ENCODE data around the gene ARPP21. TPM values are rescaled to one million over a fixed set of nuclear protein-coding genes. Genes with fewer than 3 reads are reported as not detected.

ARPP21 gene
- total and polyA plus RNA-seq, 9 donors, result 116 to 225 (median 155) TPM

DNA sequence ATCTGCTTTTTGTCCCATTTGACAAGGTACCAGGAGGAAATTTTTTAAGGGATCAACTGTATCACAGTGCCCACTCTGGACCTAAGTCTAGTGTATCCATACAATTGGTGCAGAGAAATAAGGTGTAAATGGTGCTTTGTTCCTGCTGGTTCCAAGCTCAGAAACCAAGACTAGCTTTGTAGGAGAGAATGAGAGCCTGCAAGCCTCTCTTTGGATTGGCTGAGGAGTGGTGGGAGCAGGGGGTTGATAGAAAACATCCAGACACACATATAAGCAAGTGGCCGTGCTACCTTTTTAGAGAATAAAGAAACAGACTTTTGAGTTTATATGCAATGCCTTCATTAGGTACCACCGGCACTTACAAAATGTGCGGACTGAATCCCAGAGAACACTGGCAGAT lies 45.8 kb downstream of the ARPP21 start:
- no peak overlapping the region for H3K27ac ChIP-seq (ENCODE audit: low read length)
- no peak overlapping the region for H3K4me3 ChIP-seq (ENCODE audit: low read length)
- no peaks in the 10 kb centered on the region for H3K4me1 ChIP-seq (ENCODE audit: control insufficient read depth, insufficient read depth, low read length)
- H3K36me3 ChIP-seq (ENCODE audit: control insufficient read depth, insufficient read depth, low read length), result peaks cover 5% of the 10 kb centered on the region
- DNase-seq, result no peak
- no peaks in the 10 kb centered on the region for H3K27me3 ChIP-seq (ENCODE audit: control insufficient read depth, insufficient read depth, low read length)
- H3K9me3 ChIP-seq (replicated peaks; ENCODE audit: control insufficient read depth, low read depth, low read length), result no peaks in the 10 kb centered on the region
- no CpG with 5 or more reads among the region's 3 CpGs for whole genome bisulfite sequencing (ENCODE audit: insufficient coverage)

DNA sequence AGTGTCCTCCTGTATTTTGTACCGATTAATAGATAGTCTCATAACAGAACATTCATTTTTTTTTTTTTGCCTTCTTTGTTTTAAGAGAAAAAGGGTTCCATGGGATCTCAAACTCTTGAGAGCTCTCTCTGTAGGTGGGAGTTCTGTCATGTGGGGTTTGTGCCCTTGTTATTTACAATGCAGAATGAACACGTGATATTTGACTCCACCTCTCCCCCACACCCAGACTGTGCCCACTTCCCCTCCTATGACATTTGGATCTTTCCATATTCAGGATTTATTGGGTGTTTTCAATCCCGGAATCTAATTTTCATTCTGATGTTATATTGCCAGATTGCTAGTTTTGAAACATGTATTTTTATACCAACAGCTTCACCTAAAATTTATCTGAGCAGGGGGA lies 49.5 kb downstream of the ARPP21 start:
- Histone ChIP-seq H3K4me1 (ENCODE audit: control insufficient read depth, insufficient read depth, low read length) (no peaks in the 10 kb centered on the region), H3K27ac (ENCODE audit: low read length) (no peak overlapping the region), H3K9me3 (replicated peaks; ENCODE audit: control insufficient read depth, low read depth, low read length) (no peaks in the 10 kb centered on the region), H3K36me3 (ENCODE audit: control insufficient read depth, insufficient read depth, low read length) (no peaks in the 10 kb centered on the region), H3K27me3 (ENCODE audit: control insufficient read depth, insufficient read depth, low read length) (no peaks in the 10 kb centered on the region), H3K4me3 (ENCODE audit: low read length) (no peak overlapping the region)
- WGBS (ENCODE audit: insufficient coverage), result no CpG with 5 or more reads among the region's 3 CpGs
- DNase-seq, result no peak

DNA sequence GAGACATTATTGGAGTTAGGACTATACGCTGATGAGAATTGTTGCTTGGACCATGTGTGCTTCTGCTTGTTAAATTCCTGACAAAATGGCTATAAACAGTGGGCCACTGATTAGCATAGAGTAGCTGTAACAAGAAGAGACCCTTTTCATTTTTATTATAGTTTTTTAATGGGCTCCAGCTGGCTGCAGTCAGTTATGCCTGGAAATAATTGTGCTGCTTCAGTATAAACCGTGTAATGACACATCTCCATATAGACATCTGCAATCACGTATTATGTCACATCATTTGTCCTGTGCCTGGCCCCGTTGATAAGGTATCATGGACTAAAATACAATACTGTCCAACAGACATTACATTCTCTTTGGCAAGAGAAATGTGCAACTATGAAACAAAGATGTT lies 50.9 kb downstream of the ARPP21 start:
- H3K27me3 ChIP-seq (ENCODE audit: control insufficient read depth, insufficient read depth, low read length), result no peaks in the 10 kb centered on the region
- H3K27ac ChIP-seq (ENCODE audit: low read length), result no peak overlapping the region
- H3K4me3 ChIP-seq (ENCODE audit: low read length), result no peak overlapping the region
- no peak for DNase-seq
- no peaks in the 10 kb centered on the region for H3K4me1 ChIP-seq (ENCODE audit: control insufficient read depth, insufficient read depth, low read length)
- no peaks in the 10 kb centered on the region for H3K36me3 ChIP-seq (ENCODE audit: control insufficient read depth, insufficient read depth, low read length)
- no peaks in the 10 kb centered on the region for H3K9me3 ChIP-seq (replicated peaks; ENCODE audit: control insufficient read depth, low read depth, low read length)
- 60% methylated on average over 1 of the region's 4 CpGs for WGBS (ENCODE audit: insufficient coverage)

DNA sequence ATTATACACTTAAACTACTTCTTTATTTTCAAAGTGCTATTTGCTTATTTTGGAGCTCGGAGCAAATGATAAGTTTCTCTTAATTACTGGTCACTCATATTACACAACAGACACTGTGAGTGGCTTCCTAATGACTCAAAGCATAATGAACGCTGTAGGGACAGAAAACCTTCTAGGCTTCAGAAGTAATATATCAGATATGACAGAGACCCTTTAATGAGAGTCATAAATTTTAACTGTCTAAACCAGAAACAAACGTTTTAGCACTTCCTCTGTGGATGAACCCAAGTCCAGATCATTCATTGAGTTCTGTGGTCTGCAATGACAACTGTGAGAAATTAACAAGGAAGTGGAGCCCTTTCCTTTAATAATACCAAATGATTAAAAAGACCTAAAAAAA lies 66.6 kb downstream of the ARPP21 start:
- H3K27ac ChIP-seq (ENCODE audit: low read length), result no peak overlapping the region
- H3K36me3 ChIP-seq (ENCODE audit: control insufficient read depth, insufficient read depth, low read length), result peaks cover 3% of the 10 kb centered on the region
- WGBS (ENCODE audit: insufficient coverage), result no CpG with 5 or more reads among the region's 3 CpGs
- H3K27me3 ChIP-seq (ENCODE audit: control insufficient read depth, insufficient read depth, low read length), result no peaks in the 10 kb centered on the region
- H3K4me1 ChIP-seq (ENCODE audit: control insufficient read depth, insufficient read depth, low read length), result peaks cover 3% of the 10 kb centered on the region
- no peak overlapping the region for H3K4me3 ChIP-seq (ENCODE audit: low read length)
- no peaks in the 10 kb centered on the region for H3K9me3 ChIP-seq (replicated peaks; ENCODE audit: control insufficient read depth, low read depth, low read length)
- DNase-seq, result no peak

DNA sequence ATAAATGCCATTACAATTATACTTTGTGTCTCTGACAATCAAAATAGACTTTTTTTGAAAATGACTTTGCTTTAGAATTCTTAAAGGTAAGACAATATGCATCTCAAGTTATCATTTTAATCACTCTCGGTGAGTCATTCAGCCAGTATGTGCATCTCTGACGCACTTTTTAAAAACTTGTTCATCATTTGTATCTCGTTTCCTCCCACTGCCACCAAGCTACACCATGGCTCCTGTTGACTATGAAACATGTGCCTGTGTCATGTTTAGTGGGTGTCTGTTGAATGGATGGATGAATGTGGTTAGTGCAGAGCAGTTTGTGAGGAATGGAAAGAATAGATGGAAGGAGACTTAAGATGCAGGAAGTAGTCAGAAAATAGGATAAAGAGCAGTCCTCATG lies 68.6 kb downstream of the ARPP21 start:
- H3K27me3 ChIP-seq (ENCODE audit: control insufficient read depth, insufficient read depth, low read length), result no peaks in the 10 kb centered on the region
- peaks cover 3% of the 10 kb centered on the region for H3K36me3 ChIP-seq (ENCODE audit: control insufficient read depth, insufficient read depth, low read length)
- H3K4me1 ChIP-seq (ENCODE audit: control insufficient read depth, insufficient read depth, low read length), result peaks cover 3% of the 10 kb centered on the region
- DNase-seq, result no peak
- no CpG with 5 or more reads among the region's 3 CpGs for WGBS (ENCODE audit: insufficient coverage)
- no peaks in the 10 kb centered on the region for H3K9me3 ChIP-seq (replicated peaks; ENCODE audit: control insufficient read depth, low read depth, low read length)
- no peak overlapping the region for H3K27ac ChIP-seq (ENCODE audit: low read length)
- no peak overlapping the region for H3K4me3 ChIP-seq (ENCODE audit: low read length)

DNA sequence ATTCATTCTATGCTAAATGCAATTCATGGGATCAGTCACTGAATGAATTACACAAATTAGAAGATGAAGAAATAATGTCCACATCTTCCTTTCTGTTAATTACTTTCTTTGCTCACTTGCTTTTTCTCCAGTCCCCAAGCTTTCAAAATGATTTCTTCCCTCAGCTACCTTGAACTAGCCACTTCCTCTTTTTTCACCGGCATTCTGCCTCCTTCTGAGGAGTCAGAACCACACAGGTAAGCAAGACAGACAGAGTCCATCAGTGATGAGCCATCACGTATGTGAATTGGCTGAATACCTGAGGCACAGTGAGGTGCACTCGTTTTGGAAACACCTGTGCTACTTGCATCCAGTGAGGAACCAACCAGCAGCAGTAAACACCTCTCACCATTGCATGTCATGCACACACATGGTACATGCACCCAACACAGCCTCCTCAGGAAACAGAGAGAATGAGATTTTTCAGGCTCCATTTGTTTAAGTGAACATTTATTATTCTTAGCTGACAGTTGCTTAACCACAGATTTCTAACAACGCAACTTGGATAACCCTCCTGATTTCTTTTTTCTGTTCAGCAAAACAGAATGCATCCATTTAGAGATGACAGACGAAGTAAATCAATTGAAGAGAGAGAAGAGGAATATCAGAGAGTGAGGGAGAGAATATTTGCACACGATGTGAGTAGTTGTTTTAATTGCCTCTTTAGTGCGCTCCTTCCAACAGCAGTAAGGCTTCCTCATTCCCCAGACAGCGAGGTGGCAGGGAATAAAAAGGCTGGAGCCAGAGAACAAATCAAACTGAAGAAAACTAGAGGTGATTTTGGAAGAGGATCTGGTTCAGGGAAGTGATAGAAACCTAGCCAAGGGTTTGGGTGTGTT lies 69.3 kb downstream of the ARPP21 start:
- H3K27ac ChIP-seq (ENCODE audit: low read length), result no peak overlapping the region
- no peak overlapping the region for H3K4me3 ChIP-seq (ENCODE audit: low read length)
- peaks cover 3% of the 10 kb centered on the region for H3K36me3 ChIP-seq (ENCODE audit: control insufficient read depth, insufficient read depth, low read length)
- H3K9me3 ChIP-seq (replicated peaks; ENCODE audit: control insufficient read depth, low read depth, low read length), result no peaks in the 10 kb centered on the region
- 94% methylated on average over 2 of the region's 8 CpGs for WGBS (ENCODE audit: insufficient coverage)
- DNase-seq, result no peak
- H3K4me1 ChIP-seq (ENCODE audit: control insufficient read depth, insufficient read depth, low read length), result peaks cover 3% of the 10 kb centered on the region
- H3K27me3 ChIP-seq (ENCODE audit: control insufficient read depth, insufficient read depth, low read length), result no peaks in the 10 kb centered on the region

DNA sequence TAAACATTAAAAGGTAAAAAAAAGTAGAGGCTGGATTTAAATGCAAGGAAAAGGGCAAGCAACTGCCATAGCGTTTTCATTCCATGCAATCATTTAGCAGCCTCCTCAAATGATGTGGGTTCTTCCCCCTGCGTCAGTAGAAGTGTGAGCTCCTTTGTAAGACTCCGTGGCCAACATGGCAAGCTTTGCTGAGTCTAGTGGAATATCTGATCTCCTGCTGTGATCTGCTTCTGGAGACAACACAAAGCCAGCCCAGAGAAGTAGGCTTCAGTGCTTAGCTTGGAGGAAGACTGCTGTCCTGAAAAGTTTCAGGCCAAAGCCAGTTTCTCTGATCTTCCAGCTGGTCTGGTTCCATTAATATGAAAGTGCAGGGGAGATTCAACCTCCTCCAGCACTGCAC lies 70.4 kb downstream of the ARPP21 start:
- Histone ChIP-seq H3K9me3 (replicated peaks; ENCODE audit: control insufficient read depth, low read depth, low read length) (no peaks in the 10 kb centered on the region), H3K4me1 (ENCODE audit: control insufficient read depth, insufficient read depth, low read length) (peaks cover 3% of the 10 kb centered on the region), H3K36me3 (ENCODE audit: control insufficient read depth, insufficient read depth, low read length) (peaks cover 3% of the 10 kb centered on the region), H3K27ac (ENCODE audit: low read length) (no peak overlapping the region), H3K27me3 (ENCODE audit: control insufficient read depth, insufficient read depth, low read length) (no peaks in the 10 kb centered on the region), H3K4me3 (ENCODE audit: low read length) (no peak overlapping the region)
- WGBS (ENCODE audit: insufficient coverage), result no CpG with 5 or more reads among the region's 3 CpGs
- no peak for DNase-seq

DNA sequence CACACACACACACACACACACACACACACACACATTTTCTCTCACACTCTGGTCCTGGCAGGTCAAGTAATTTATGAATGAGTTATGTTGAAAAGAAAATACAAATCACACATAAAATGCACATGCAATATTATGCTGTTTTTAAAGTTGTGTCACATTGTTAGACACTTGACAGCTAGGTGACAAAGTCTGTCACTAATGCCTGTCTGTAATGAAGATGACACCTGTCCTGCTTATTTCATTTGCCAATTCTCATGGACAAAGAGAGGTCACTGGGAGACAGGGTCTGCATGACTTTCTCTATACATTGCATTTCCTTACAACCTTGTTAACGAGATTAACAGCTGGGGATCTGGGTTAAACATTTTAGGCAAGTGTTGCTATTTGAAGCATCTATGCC lies 71.2 kb downstream of the ARPP21 start:
- Histone ChIP-seq H3K9me3 (replicated peaks; ENCODE audit: control insufficient read depth, low read depth, low read length) (no peaks in the 10 kb centered on the region), H3K36me3 (ENCODE audit: control insufficient read depth, insufficient read depth, low read length) (peaks cover 3% of the 10 kb centered on the region), H3K4me1 (ENCODE audit: control insufficient read depth, insufficient read depth, low read length) (peaks cover 3% of the 10 kb centered on the region), H3K27ac (ENCODE audit: low read length) (no peak overlapping the region), H3K27me3 (ENCODE audit: control insufficient read depth, insufficient read depth, low read length) (no peaks in the 10 kb centered on the region), H3K4me3 (ENCODE audit: low read length) (no peak overlapping the region)
- no CpG with 5 or more reads among the region's 1 CpG for WGBS (ENCODE audit: insufficient coverage)
- DNase-seq, result no peak

DNA sequence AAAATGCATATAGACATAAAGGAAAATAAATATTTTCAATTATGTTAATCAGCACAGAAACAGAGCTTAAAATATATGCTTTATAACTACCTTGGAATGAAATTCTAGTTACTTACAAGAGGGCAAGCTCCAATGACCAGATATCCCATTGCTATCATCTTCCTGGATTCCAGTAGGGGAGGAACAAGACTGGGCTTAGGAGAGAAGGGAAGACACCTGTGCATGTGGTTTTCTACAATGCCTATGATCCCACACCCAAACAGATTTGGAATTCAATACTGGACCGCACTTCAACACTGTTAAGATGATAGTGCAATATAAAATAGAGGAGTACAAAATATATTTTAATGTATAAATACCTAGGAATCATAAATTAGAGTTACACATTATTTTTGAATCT lies 79.6 kb downstream of the ARPP21 start:
- no peak overlapping the region for H3K4me3 ChIP-seq (ENCODE audit: low read length)

DNA sequence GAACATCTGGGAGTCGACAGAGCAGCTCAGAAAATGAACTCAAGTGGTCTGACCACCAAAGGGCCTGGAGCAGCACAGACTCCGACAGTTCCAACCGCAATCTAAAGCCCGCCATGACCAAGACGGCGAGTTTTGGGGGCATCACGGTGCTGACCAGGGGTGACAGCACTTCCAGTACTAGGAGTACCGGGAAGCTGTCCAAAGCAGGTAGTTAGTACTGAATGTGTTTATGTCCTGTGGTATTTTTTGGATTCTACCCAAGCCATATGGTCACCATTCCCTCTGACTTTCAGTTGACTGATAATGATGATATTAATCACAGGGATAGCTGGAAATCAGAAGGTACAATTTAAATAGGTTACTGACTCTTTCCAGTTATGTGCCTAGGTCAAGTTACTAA lies 82.3 kb downstream of the ARPP21 start:
- Histone ChIP-seq H3K4me3 (ENCODE audit: low read length) (no peak overlapping the region), H3K36me3 (ENCODE audit: control insufficient read depth, insufficient read depth, low read length) (peaks cover 2% of the 10 kb centered on the region), H3K9me3 (replicated peaks; ENCODE audit: control insufficient read depth, low read depth, low read length) (no peaks in the 10 kb centered on the region), H3K27me3 (ENCODE audit: control insufficient read depth, insufficient read depth, low read length) (no peaks in the 10 kb centered on the region), H3K27ac (ENCODE audit: low read length) (no peak overlapping the region), H3K4me1 (ENCODE audit: control insufficient read depth, insufficient read depth, low read length) (peaks cover 4% of the 10 kb centered on the region)
- no peak for DNase-seq
- 87% methylated on average over 7 of the region's 8 CpGs for WGBS (ENCODE audit: insufficient coverage)

More for the DNA sequence above, 79.6 kb downstream of the ARPP21 start:
- H3K27me3 ChIP-seq (ENCODE audit: control insufficient read depth, insufficient read depth, low read length), result no peaks in the 10 kb centered on the region
- no peaks in the 10 kb centered on the region for H3K4me1 ChIP-seq (ENCODE audit: control insufficient read depth, insufficient read depth, low read length)
- no peak for DNase-seq
- H3K36me3 ChIP-seq (ENCODE audit: control insufficient read depth, insufficient read depth, low read length), result peaks cover 2% of the 10 kb centered on the region
- no peak overlapping the region for H3K27ac ChIP-seq (ENCODE audit: low read length)
- H3K9me3 ChIP-seq (replicated peaks; ENCODE audit: control insufficient read depth, low read depth, low read length), result no peaks in the 10 kb centered on the region
- WGBS (ENCODE audit: insufficient coverage), result no CpG with 5 or more reads among the region's 1 CpG

DNA sequence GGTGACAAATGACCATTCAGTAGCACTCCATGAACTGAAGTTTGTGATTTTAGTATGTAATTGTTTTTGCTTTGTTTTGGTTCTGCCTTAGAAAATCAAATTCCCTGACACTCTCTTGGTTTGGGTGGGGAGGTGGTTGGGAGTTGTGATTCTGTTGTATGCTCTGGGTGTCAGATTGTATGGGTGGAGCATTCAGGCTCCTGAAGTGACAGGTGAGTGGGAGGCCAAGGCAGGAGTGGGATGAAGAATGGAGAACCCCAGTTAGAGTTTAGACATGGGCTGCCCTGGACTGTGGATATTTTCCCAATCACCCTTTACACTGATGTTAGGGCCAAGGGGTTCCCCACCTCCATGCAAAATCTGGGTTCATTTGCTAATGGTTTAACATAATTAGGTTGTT lies 83.6 kb downstream of the ARPP21 start:
- Histone ChIP-seq H3K4me1 (ENCODE audit: control insufficient read depth, insufficient read depth, low read length) (peaks cover 4% of the 10 kb centered on the region), H3K27me3 (ENCODE audit: control insufficient read depth, insufficient read depth, low read length) (no peaks in the 10 kb centered on the region), H3K27ac (ENCODE audit: low read length) (no peak overlapping the region), H3K9me3 (replicated peaks; ENCODE audit: control insufficient read depth, low read depth, low read length) (no peaks in the 10 kb centered on the region), H3K36me3 (ENCODE audit: control insufficient read depth, insufficient read depth, low read length) (peaks cover 2% of the 10 kb centered on the region), H3K4me3 (ENCODE audit: low read length) (no peak overlapping the region)
- no peak for DNase-seq
